ENCODE measurements around the gene SPATA21. TPM values are rescaled to one million over a fixed set of nuclear protein-coding genes. Genes with fewer than 3 reads are reported as not detected.

SPATA21 gene
- total and polyA plus RNA-seq, 4 donors: 0.08 to 0.42 TPM; not detected in 2

DNA sequence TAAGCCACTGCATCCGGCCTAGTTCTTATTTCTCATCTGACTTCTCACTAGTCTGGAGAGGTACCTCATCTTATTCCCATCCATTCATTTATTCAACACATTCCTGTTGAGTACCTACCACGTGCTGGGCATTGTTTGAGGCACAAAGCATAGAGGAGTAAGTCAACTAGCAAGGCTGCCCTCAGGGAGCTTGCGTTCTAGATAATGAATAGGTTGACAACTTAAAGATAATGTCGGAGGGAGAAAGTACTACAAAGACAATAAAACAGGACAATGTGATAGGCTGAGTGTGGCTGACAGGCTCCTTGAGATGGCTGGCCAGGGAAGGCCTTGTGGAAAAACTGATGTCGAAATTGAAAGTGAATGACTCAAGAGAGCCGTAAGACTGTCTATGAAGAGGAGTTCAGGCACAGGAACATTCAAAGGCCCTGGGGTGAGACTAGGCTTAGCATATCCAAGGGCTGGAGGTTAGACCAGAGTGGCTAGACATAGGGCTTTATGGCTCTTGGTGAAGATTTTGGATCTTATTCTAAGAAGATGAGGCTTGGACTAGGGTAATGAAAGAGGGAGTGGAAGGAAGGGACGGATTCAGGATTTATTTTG lies 18.3 kb downstream of the SPATA21 start:
- no peak for DNase-seq (ENCODE audit: low spot score)
- H3K27ac ChIP-seq (ENCODE audit: low read depth in 1 of 2, low read length in 2 of 2): no peak overlapping the region
- WGBS: 94% methylated on average over 7 of the region's 7 CpGs
- TF ChIP-seq HNF4G (IDR thresholded peaks at IDR 0.05) (no peak), FOXA2 (IDR thresholded peaks at IDR 0.05) (no peak), EGR1 (IDR thresholded peaks at IDR 0.05; ENCODE audit: low read depth in 2 of 2) (no peak), JUND (IDR thresholded peaks at IDR 0.05) (no peak), RXRA (IDR thresholded peaks at IDR 0.05) (no peak), HNF4A (conservative IDR thresholded peaks at IDR 0.05) (no peak), FOXA1 (IDR thresholded peaks at IDR 0.05) (no peak), SP1 (IDR thresholded peaks at IDR 0.05) (no peak), TAF1 (conservative IDR thresholded peaks at IDR 0.05) (no peak), YY1 (IDR thresholded peaks at IDR 0.05) (no peak), RAD21 (IDR thresholded peaks at IDR 0.05) (no peak), GABPA (IDR thresholded peaks at IDR 0.05 in 1 of 2, conservative IDR thresholded peaks at IDR 0.05 in 1 of 2) (no peak), NR2F2 (IDR thresholded peaks at IDR 0.05) (no peak)
- TF ChIP-seq, protein P1, sequence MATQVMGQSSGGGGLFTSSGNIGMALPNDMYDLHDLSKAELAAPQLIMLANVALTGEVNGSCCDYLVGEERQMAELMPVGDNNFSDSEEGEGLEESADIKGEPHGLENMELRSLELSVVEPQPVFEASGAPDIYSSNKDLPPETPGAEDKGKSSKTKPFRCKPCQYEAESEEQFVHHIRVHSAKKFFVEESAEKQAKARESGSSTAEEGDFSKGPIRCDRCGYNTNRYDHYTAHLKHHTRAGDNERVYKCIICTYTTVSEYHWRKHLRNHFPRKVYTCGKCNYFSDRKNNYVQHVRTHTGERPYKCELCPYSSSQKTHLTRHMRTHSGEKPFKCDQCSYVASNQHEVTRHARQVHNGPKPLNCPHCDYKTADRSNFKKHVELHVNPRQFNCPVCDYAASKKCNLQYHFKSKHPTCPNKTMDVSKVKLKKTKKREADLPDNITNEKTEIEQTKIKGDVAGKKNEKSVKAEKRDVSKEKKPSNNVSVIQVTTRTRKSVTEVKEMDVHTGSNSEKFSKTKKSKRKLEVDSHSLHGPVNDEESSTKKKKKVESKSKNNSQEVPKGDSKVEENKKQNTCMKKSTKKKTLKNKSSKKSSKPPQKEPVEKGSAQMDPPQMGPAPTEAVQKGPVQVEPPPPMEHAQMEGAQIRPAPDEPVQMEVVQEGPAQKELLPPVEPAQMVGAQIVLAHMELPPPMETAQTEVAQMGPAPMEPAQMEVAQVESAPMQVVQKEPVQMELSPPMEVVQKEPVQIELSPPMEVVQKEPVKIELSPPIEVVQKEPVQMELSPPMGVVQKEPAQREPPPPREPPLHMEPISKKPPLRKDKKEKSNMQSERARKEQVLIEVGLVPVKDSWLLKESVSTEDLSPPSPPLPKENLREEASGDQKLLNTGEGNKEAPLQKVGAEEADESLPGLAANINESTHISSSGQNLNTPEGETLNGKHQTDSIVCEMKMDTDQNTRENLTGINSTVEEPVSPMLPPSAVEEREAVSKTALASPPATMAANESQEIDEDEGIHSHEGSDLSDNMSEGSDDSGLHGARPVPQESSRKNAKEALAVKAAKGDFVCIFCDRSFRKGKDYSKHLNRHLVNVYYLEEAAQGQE (IDR thresholded peaks at IDR 0.05): no peak
- TF ChIP-seq, protein P2, sequence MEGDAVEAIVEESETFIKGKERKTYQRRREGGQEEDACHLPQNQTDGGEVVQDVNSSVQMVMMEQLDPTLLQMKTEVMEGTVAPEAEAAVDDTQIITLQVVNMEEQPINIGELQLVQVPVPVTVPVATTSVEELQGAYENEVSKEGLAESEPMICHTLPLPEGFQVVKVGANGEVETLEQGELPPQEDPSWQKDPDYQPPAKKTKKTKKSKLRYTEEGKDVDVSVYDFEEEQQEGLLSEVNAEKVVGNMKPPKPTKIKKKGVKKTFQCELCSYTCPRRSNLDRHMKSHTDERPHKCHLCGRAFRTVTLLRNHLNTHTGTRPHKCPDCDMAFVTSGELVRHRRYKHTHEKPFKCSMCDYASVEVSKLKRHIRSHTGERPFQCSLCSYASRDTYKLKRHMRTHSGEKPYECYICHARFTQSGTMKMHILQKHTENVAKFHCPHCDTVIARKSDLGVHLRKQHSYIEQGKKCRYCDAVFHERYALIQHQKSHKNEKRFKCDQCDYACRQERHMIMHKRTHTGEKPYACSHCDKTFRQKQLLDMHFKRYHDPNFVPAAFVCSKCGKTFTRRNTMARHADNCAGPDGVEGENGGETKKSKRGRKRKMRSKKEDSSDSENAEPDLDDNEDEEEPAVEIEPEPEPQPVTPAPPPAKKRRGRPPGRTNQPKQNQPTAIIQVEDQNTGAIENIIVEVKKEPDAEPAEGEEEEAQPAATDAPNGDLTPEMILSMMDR (IDR thresholded peaks at IDR 0.05; ENCODE audit: low read depth, low read length, missing input control): no peak
- TF ChIP-seq, protein P3, sequence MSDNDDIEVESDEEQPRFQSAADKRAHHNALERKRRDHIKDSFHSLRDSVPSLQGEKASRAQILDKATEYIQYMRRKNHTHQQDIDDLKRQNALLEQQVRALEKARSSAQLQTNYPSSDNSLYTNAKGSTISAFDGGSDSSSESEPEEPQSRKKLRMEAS (IDR thresholded peaks at IDR 0.05): no peak
- TF ChIP-seq, protein P4, sequence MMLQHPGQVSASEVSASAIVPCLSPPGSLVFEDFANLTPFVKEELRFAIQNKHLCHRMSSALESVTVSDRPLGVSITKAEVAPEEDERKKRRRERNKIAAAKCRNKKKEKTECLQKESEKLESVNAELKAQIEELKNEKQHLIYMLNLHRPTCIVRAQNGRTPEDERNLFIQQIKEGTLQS (IDR thresholded peaks at IDR 0.05): no peak
- TF ChIP-seq, protein P5, sequence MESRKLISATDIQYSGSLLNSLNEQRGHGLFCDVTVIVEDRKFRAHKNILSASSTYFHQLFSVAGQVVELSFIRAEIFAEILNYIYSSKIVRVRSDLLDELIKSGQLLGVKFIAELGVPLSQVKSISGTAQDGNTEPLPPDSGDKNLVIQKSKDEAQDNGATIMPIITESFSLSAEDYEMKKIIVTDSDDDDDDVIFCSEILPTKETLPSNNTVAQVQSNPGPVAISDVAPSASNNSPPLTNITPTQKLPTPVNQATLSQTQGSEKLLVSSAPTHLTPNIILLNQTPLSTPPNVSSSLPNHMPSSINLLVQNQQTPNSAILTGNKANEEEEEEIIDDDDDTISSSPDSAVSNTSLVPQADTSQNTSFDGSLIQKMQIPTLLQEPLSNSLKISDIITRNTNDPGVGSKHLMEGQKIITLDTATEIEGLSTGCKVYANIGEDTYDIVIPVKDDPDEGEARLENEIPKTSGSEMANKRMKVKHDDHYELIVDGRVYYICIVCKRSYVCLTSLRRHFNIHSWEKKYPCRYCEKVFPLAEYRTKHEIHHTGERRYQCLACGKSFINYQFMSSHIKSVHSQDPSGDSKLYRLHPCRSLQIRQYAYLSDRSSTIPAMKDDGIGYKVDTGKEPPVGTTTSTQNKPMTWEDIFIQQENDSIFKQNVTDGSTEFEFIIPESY (IDR thresholded peaks at IDR 0.05): no peak
- no peak overlapping the region for H3K4me3 ChIP-seq (ENCODE audit: low read depth in 1 of 3, low read length in 3 of 3)
- H3K4me1 ChIP-seq (ENCODE audit: control insufficient read depth in 4 of 4, insufficient read depth in 4 of 4, low read length in 3 of 4): no peaks in the 10 kb centered on the region
- no peaks in the 10 kb centered on the region for H3K9me3 ChIP-seq (ENCODE audit: control insufficient read depth in 4 of 4, low read length in 3 of 4)
- no peak overlapping the region for H3K9ac ChIP-seq (ENCODE audit: low read depth in 1 of 2, low read length in 2 of 2)
- no peaks in the 10 kb centered on the region for H3K36me3 ChIP-seq (ENCODE audit: control insufficient read depth in 4 of 4, insufficient read depth in 3 of 4, low read depth in 1 of 4, low read length in 3 of 4)
- H3K27me3 ChIP-seq (ENCODE audit: control insufficient read depth in 4 of 4, insufficient read depth in 4 of 4, low read length in 3 of 4): no peaks in the 10 kb centered on the region
